Right cardiac atrium (tissue), 5 donors: ENCODE results near the gene C3orf18. TPM values are rescaled to one million over a fixed set of nuclear protein-coding genes. Genes with fewer than 3 reads are reported as not detected.

Experiments
- ATAC-seq, 2 donors: fragments of 200-7000 bp; cut with Tn5 transposase; one replicate each; pipeline versions ENCODE4 v1.8.0 to v1.9.1; 2020; ENCODE audit warnings: moderate library complexity in 2 of 2, mild to moderate bottlenecking in 1 of 2
- DNase-seq, 3 donors: peaks; one replicate each; pipeline ENCODE4 v3.0.0-alpha.2; 2020
- H3K27ac ChIP-seq: one replicate; pipeline ENCODE4 v1.5.1; 2013; ENCODE audit warnings: mild to moderate bottlenecking, low read length, control low read depth, moderate library complexity
- H3K27me3 ChIP-seq: one replicate; pipeline ENCODE4 v1.6.1; 2013; ENCODE audit not compliant: control insufficient read depth, insufficient read depth
- H3K4me1 ChIP-seq: one replicate; pipeline ENCODE4 v1.6.1; 2013; ENCODE audit warnings: low read length; ENCODE audit not compliant: control insufficient read depth, insufficient read depth
- H3K4me3 ChIP-seq: one replicate; pipeline ENCODE4 v1.5.1; 2013; ENCODE audit warnings: low read length, control low read depth
- H3K9me3 ChIP-seq: one replicate; pipeline ENCODE4 v1.6.1; 2013; ENCODE audit warnings: low read length; ENCODE audit not compliant: control insufficient read depth
- WGBS: extraction: QIAGEN DNeasy Blood & Tissue Kit; methylation state at CpG from one replicate; pipeline ENCODE4 v1.1.7; 2013; 5-methylcytosine and 5-hydroxymethylcytosine counted together
- intact Hi-C, 4 donors: fragments of 100-400 bp; cut with DNase I; formaldehyde crosslinking; loops; one replicate each; pipeline versions ENCODE4 v1.11.0 to v1.14.0; 2022 to 2023
- polyA plus RNA-seq: library from polyadenylated mRNA; stranded (reverse); fragments of 200-250 nt; gene quantifications from one replicate; pipeline ENCODE4 v1.2.3, GENCODE V29; 2013
- total RNA-seq, 4 donors: library from RNA; stranded (reverse); fragmentation: NEBNext Ultra II Directional; extraction: Animal tissue kit (Norgen Biotek cat#: 25700); gene quantifications; one replicate each; pipeline ENCODE4 v1.2.1, GENCODE V29; 2021
- donor health status: healthy with polysubstance abuse.
- donor health status: DM: no; HTN: yes; CAD: no.
- donor health status: DM: no; HTN: no; CAD: no.
- donor health status: DM: no; HTN: yes; CAD: no; lungs with severe emphysema.
- donor health status: DM: yes; HTN: yes; CAD: no.

Gene C3orf18
- total and polyA plus RNA-seq, 5 donors, result 27.2 to 44.2 (median 38.2) TPM

GRCh38 chr3:50610992-50611463 lies 43.5 kb upstream of the C3orf18 start:
- ATAC-seq (peak in 1 of 2 donors; percentile 0), DNase-seq (peak in 1 of 3 donors; percentile 65)
- Histone ChIP-seq H3K4me1 (peaks cover 10% of the 10 kb centered on the region), H3K9me3 (no peaks in the 10 kb centered on the region), H3K27ac (peak overlapping the region; percentile 55), H3K27me3 (no peaks in the 10 kb centered on the region), H3K4me3 (peak overlapping the region; percentile 58)
- WGBS, result 7% methylated on average over 10 of the region's 10 CpGs
- intact Hi-C loops, result loop anchor here in 2 of 4 donors (10.0 kb wide), 1 partner anchor 774 kb away; the partner anchor contains the start of gene MANF (in 2 of the 2)

- 68% methylated on average over 6 of the region's 6 CpGs for WGBS
- Histone ChIP-seq H3K4me1 (peaks cover 10% of the 10 kb centered on the region), H3K9me3 (no peaks in the 10 kb centered on the region), H3K27ac (peak overlapping the region; percentile 9), H3K4me3 (peak overlapping the region; percentile 58), H3K27me3 (no peaks in the 10 kb centered on the region)
- intact Hi-C loops, result loop anchor here in 2 of 4 donors (10.0 kb wide), 1 partner anchor 774 kb away; the partner anchor contains the start of gene MANF (in 2 of the 2)
- no peak for ATAC-seq
- peak in 2 of 3 donors; percentile 72 to 75 for DNase-seq
These were observed 42.8 kb upstream of the C3orf18 start for GRCh38 chr3:50610181-50610971.

GRCh38 chr3:50609763-50610085 lies 42.2 kb upstream of the C3orf18 start:
- no peaks in the 10 kb centered on the region for H3K9me3 ChIP-seq
- WGBS, result 90% methylated on average over 3 of the region's 3 CpGs
- no peak overlapping the region for H3K4me3 ChIP-seq
- H3K27me3 ChIP-seq, result no peaks in the 10 kb centered on the region
- ATAC-seq (no peak), DNase-seq (peak in 2 of 3 donors; percentile 11 to 54)
- intact Hi-C loops, result loop anchor here in 2 of 4 donors (10.0 kb wide), 1 partner anchor 775 kb away; the partner anchor contains the start of gene MANF (in 2 of the 2)
- H3K27ac ChIP-seq, result peak overlapping the region; percentile 0
- H3K4me1 ChIP-seq, result peaks cover 14% of the 10 kb centered on the region

GRCh38 chr3:50609071-50609762 lies 41.7 kb upstream of the C3orf18 start:
- peak overlapping the region; percentile 0 for H3K27ac ChIP-seq
- peak overlapping the region; percentile 1 for H3K4me3 ChIP-seq
- ATAC-seq, result no peak
- no peaks in the 10 kb centered on the region for H3K27me3 ChIP-seq
- H3K4me1 ChIP-seq, result peaks cover 14% of the 10 kb centered on the region
- intact Hi-C loops, result no loop called here
- WGBS, result 80% methylated on average over 5 of the region's 5 CpGs
- no peaks in the 10 kb centered on the region for H3K9me3 ChIP-seq
- DNase-seq, result peak in 2 of 3 donors; percentile 16 to 18

GRCh38 chr3:50608278-50608677 lies 40.7 kb upstream of the C3orf18 start:
- intact Hi-C loops, result no loop called here
- Histone ChIP-seq H3K9me3 (no peaks in the 10 kb centered on the region), H3K4me3 (no peak overlapping the region), H3K27ac (peak overlapping the region; percentile 13), H3K4me1 (peaks cover 14% of the 10 kb centered on the region), H3K27me3 (no peaks in the 10 kb centered on the region)
- 80% methylated on average over 7 of the region's 7 CpGs for WGBS
- ATAC-seq (no peak), DNase-seq (peak in 2 of 3 donors; percentile 36 to 48)

- peak in 2 of 3 donors; percentile 53 to 66 for DNase-seq
- H3K27me3 ChIP-seq, result no peaks in the 10 kb centered on the region
These were observed 39.9 kb upstream of the C3orf18 start for GRCh38 chr3:50607271-50608091.

GRCh38 chr3:50606596-50606995 lies 39.0 kb upstream of the C3orf18 start:
- no peaks in the 10 kb centered on the region for H3K9me3 ChIP-seq
- H3K27me3 ChIP-seq, result no peaks in the 10 kb centered on the region
- 55% methylated on average over 6 of the region's 6 CpGs for WGBS
- ATAC-seq (no peak), DNase-seq (peak in 2 of 3 donors; percentile 53 to 58)
- intact Hi-C loops, result no loop called here
- H3K4me1 ChIP-seq, result peaks cover 23% of the 10 kb centered on the region
- peak overlapping the region; percentile 9 for H3K27ac ChIP-seq
- no peak overlapping the region for H3K4me3 ChIP-seq

More at GRCh38 chr3:50607271-50608091, 39.9 kb upstream of the C3orf18 start:
- ATAC-seq, result no peak
- Histone ChIP-seq H3K4me1 (peaks cover 16% of the 10 kb centered on the region), H3K27ac (no peak overlapping the region), H3K9me3 (no peaks in the 10 kb centered on the region), H3K4me3 (no peak overlapping the region)
- intact Hi-C loops, result no loop called here
- 78% methylated on average over 29 of the region's 29 CpGs for WGBS

GRCh38 chr3:50605901-50606326 lies 38.4 kb upstream of the C3orf18 start:
- peak in 2 of 3 donors; percentile 30 to 48 for DNase-seq
- no peak for ATAC-seq
- H3K27ac ChIP-seq, result peak overlapping the region; percentile 53
- H3K4me3 ChIP-seq, result no peak overlapping the region
- peaks cover 27% of the 10 kb centered on the region for H3K4me1 ChIP-seq
- WGBS, result 71% methylated on average over 5 of the region's 5 CpGs
- intact Hi-C loops, result no loop called here
- H3K27me3 ChIP-seq, result no peaks in the 10 kb centered on the region
- H3K9me3 ChIP-seq, result no peaks in the 10 kb centered on the region

- 62% methylated on average over 14 of the region's 14 CpGs for WGBS
- DNase-seq, result peak in 2 of 3 donors; percentile 78 to 86
- peaks cover 27% of the 10 kb centered on the region for H3K4me1 ChIP-seq
- H3K27ac ChIP-seq, result peak overlapping the region; percentile 73
- ATAC-seq, result no peak
- H3K9me3 ChIP-seq, result no peaks in the 10 kb centered on the region
- H3K4me3 ChIP-seq, result no peak overlapping the region
- intact Hi-C loops, result no loop called here
- no peaks in the 10 kb centered on the region for H3K27me3 ChIP-seq
These were observed 37.4 kb upstream of the C3orf18 start for GRCh38 chr3:50604628-50605588.
